Measurements from ENCODE around the gene TNPO2.
A peak's percentile ranks its signal among the peaks of the same experiment; 100 is the strongest.

The TNPO2 gene

GRCh38 chr19:12723641-12724426 is at the start of gene TNPO2:
TNPO2 (minus strand) TSS chr19:12723932; CDS start chr19:12720977, 2,955 bp downstream.
- peak; percentile 81 for DNase-seq (ENCODE audit: extremely low spot score)
- POLR2A ChIA-PET: interaction anchor here (0.9 to 2.0 kb wide), 2 partner anchors 11 to 43 kb away, joined by 6 to 17 read pairs; partner anchors contain the start of gene DHPS
- TF ChIP-seq, protein P1, sequence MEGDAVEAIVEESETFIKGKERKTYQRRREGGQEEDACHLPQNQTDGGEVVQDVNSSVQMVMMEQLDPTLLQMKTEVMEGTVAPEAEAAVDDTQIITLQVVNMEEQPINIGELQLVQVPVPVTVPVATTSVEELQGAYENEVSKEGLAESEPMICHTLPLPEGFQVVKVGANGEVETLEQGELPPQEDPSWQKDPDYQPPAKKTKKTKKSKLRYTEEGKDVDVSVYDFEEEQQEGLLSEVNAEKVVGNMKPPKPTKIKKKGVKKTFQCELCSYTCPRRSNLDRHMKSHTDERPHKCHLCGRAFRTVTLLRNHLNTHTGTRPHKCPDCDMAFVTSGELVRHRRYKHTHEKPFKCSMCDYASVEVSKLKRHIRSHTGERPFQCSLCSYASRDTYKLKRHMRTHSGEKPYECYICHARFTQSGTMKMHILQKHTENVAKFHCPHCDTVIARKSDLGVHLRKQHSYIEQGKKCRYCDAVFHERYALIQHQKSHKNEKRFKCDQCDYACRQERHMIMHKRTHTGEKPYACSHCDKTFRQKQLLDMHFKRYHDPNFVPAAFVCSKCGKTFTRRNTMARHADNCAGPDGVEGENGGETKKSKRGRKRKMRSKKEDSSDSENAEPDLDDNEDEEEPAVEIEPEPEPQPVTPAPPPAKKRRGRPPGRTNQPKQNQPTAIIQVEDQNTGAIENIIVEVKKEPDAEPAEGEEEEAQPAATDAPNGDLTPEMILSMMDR (IDR thresholded peaks at IDR 0.05; ENCODE audit: control extremely low read depth, extremely low read depth, low read depth, missing control alignments): no peak
- CTCF ChIA-PET: interaction anchor here (0.7 to 3.5 kb wide), 11 partner anchors 10 to 124 kb away, joined by 3 to 19 read pairs (median 6); partner anchors contain the start of gene TRIR

DNA sequence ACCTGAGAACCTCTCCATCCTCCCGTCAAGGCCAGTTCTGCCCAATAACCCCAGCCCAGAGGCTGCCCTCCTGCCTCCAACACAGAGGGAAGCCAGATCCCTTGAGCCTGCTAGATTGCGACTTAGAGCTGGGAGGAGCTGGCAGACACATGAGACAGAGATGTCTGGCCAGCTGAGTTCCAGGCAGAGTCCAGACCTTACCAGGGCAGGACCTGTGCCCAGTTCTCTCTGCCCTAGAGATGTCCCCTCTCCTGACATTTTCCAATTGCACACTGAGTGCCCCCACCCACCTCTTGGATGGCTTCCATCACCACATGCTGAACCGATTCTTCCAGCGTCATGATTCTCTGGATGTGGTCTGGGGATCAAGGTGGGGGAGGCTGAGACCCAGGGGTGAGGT is 48.6 kb upstream of the TNPO2 start:
- TF ChIP-seq, protein P1 (IDR thresholded peaks at IDR 0.05; ENCODE audit: control extremely low read depth, extremely low read depth, low read depth, missing control alignments): no peak
- CTCF ChIA-PET: interaction anchor here (2.2 to 11.6 kb wide), 5 partner anchors 14 to 75 kb away, joined by 4 to 399 read pairs (median 54); partner anchors contain the start of genes GET3, JUNB, PRDX2 and RNASEH2A
- POLR2A ChIA-PET: interaction anchor here (0.6 to 2.5 kb wide), 2 partner anchors 19 to 40 kb away, joined by 3 to 17 read pairs; partner anchors contain the start of gene JUNB
- DNase-seq (ENCODE audit: extremely low spot score): no peak

GRCh38 chr19:12770922-12771321 is 47.2 kb upstream of the TNPO2 start:
- POLR2A ChIA-PET: interaction anchor here (0.5 kb wide), 1 partner anchor 151 kb away, joined by 3 read pairs; no protein-coding TSS in a partner anchor
- TF ChIP-seq, protein P1 (IDR thresholded peaks at IDR 0.05; ENCODE audit: control extremely low read depth, extremely low read depth, low read depth, missing control alignments): no peak
- CTCF ChIA-PET: interaction anchor here (1.5 to 18.0 kb wide), 5 partner anchors 11 to 76 kb away, joined by 3 to 550 read pairs (median 16); partner anchors contain the start of genes BEST2, GET3, JUNB and THSD8
- no peak for DNase-seq (ENCODE audit: extremely low spot score)

DNA sequence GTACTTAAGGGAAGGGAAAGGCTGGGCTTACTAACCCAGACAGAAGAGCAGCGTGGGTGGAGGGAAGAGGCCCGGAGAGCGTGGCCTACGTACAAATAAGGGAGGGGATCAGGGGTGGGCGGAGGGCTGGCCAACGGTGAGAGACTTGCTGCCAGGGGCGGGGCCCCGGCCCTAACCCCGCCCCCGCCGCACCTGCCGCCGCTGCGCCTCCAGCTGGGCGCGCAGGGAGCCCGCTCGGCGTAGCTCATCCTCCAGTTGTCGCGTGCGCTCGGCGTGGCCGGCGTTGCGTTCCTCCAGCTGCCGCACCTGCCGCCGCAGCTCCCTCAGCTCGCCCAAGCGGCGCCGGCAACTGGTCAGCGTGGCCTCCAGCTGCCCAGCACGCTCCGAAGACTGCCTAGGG is 46.0 kb upstream of the TNPO2 start:
- ChIA-PET POLR2A (interaction anchor here (0.6 to 1.6 kb wide), 2 partner anchors 22 to 26 kb away, joined by 3 to 9 read pairs; partner anchors contain the start of gene JUNB), CTCF (interaction anchor here (1.5 to 18.0 kb wide), 5 partner anchors 9 to 78 kb away, joined by 3 to 550 read pairs (median 16); partner anchors contain the start of genes BEST2, GET3, JUNB and THSD8)
- DNase-seq (ENCODE audit: extremely low spot score): peak; percentile 85
- TF ChIP-seq, protein P1 (IDR thresholded peaks at IDR 0.05; ENCODE audit: control extremely low read depth, extremely low read depth, low read depth, missing control alignments): peak; percentile 27

DNA sequence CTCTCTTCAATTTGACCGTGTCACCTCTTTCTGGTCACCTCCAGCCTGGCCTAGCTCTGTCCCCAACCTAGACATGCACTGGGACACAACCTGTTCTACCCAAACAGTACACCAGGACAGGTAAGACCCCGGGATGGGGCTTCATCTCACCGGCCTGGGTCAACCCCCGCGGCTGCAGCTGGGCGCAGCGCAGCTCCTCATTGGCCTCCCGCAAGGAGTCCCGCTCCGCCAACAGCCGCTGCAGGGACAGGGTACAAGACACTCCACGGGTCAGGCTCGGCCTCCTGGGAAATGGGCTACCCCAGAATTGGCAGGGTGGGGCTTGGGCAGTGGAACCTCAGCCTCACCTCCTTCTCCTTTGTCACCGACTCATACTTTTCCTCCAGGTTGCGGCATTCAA is 43.9 kb upstream of the TNPO2 start:
- POLR2A ChIA-PET: interaction anchor here (0.8 kb wide), 1 partner anchor 24 kb away, joined by 3 read pairs; the partner anchor contains the start of gene JUNB
- CTCF ChIA-PET: interaction anchor here (1.7 to 18.0 kb wide), 7 partner anchors 8 to 326 kb away, joined by 5 to 550 read pairs (median 91); partner anchors contain the start of genes BEST2, GET3, HOOK2 and JUNB
- no peak for DNase-seq (ENCODE audit: extremely low spot score)
- TF ChIP-seq, protein P1 (IDR thresholded peaks at IDR 0.05; ENCODE audit: control extremely low read depth, extremely low read depth, low read depth, missing control alignments): no peak

GRCh38 chr19:12767150-12767549 is 43.4 kb upstream of the TNPO2 start:
- DNase-seq (ENCODE audit: extremely low spot score): no peak
- ChIA-PET POLR2A (interaction anchor here (0.8 kb wide), 1 partner anchor 25 kb away, joined by 3 read pairs; the partner anchor contains the start of gene JUNB), CTCF (interaction anchor here (1.3 to 18.0 kb wide), 10 partner anchors 9 to 327 kb away, joined by 5 to 550 read pairs (median 16); partner anchors contain the start of genes BEST2, GET3, HOOK2 and JUNB)
- TF ChIP-seq, protein P1 (IDR thresholded peaks at IDR 0.05; ENCODE audit: control extremely low read depth, extremely low read depth, low read depth, missing control alignments): no peak
